ENCODE results near the gene ISX. TPM values are rescaled to one million over a fixed set of nuclear protein-coding genes. Genes with fewer than 3 reads are reported as not detected.

Gene ISX
- not detected in 2 replicates for total RNA-seq
- not detected in 2 replicates for polyA plus RNA-seq
- not detected in 2 replicates for polyA plus RNA-seq (2012)
- polyA minus RNA-seq (ENCODE audit: low replicate concordance) = not detected in 2 replicates

- no peak within 1 kb of the TSS for H3K4me3 ChIP-seq (replicated peaks in 1 of 4; ENCODE audit: control extremely low read depth in 1 of 4, insufficient read depth in 1 of 4, low read depth in 3 of 4, low read length in 4 of 4)
- no peak within 1 kb of the TSS for H3K9ac ChIP-seq (ENCODE audit: insufficient read depth, low read length)
- no peaks in the 10 kb centered on the region for H4K20me1 ChIP-seq (ENCODE audit: control insufficient read depth, extremely low read depth, insufficient read depth, low read length)
- no peak within 1 kb of the TSS for H2AFZ ChIP-seq (ENCODE audit: low read length)
- no peak for TF ChIP-seq EZH2 (IDR thresholded peaks at IDR 0.05; ENCODE audit: low read length, missing control alignments)
- no peak for TF ChIP-seq CTCF (conservative IDR thresholded peaks at IDR 0.05 in 1 of 2, IDR thresholded peaks at IDR 0.05 in 1 of 2; ENCODE audit: low read depth in 1 of 2, low read length in 2 of 2)
- no peak within 1 kb of the TSS for H3K27ac ChIP-seq (ENCODE audit: insufficient read depth, low read length)
- DNase-seq (ENCODE audit: low read depth in 2 of 2) = no peak
- no peaks in the 10 kb centered on the region for H3K27me3 ChIP-seq (ENCODE audit: control insufficient read depth, insufficient read depth, low read length)
- H3K4me2 ChIP-seq (ENCODE audit: extremely low read depth, insufficient read depth, low read length) = no peak within 1 kb of the TSS
- H3K9me3 ChIP-seq (ENCODE audit: control insufficient read depth, insufficient read depth, low read depth, low read length) = no peaks in the 10 kb centered on the region
- no peaks in the 10 kb centered on the region for H3K4me1 ChIP-seq (ENCODE audit: control insufficient read depth, extremely low read depth, insufficient read depth, low read length)
- H3K79me2 ChIP-seq (ENCODE audit: control insufficient read depth, insufficient read depth, low read length) = no peaks in the 10 kb centered on the region
- no peaks in the 10 kb centered on the region for H3K36me3 ChIP-seq (ENCODE audit: control insufficient read depth, insufficient read depth, low read length)
Measured at GRCh38 chr22:35065796-35066218, at the start of gene ISX. ISX (plus strand) TSS chr22:35066158; CDS start chr22:35067088, 930 bp downstream.

GRCh38 chr22:35016909-35017308 lies 49.0 kb upstream of the ISX start:
- H3K79me2 ChIP-seq (ENCODE audit: control insufficient read depth, insufficient read depth, low read length) = no peaks in the 10 kb centered on the region
- no peak overlapping the region for H3K4me3 ChIP-seq (replicated peaks in 1 of 4; ENCODE audit: control extremely low read depth in 1 of 4, insufficient read depth in 1 of 4, low read depth in 3 of 4, low read length in 4 of 4)
- H3K4me1 ChIP-seq (ENCODE audit: control insufficient read depth, extremely low read depth, insufficient read depth, low read length) = no peaks in the 10 kb centered on the region
- no peak overlapping the region for H2AFZ ChIP-seq (ENCODE audit: low read length)
- TF ChIP-seq EZH2 (IDR thresholded peaks at IDR 0.05; ENCODE audit: low read length, missing control alignments) = no peak
- no peak for TF ChIP-seq CTCF (conservative IDR thresholded peaks at IDR 0.05 in 1 of 2, IDR thresholded peaks at IDR 0.05 in 1 of 2; ENCODE audit: low read depth in 1 of 2, low read length in 2 of 2)
- no peaks in the 10 kb centered on the region for H3K36me3 ChIP-seq (ENCODE audit: control insufficient read depth, insufficient read depth, low read length)
- no peak overlapping the region for H3K9ac ChIP-seq (ENCODE audit: insufficient read depth, low read length)
- no peaks in the 10 kb centered on the region for H3K27me3 ChIP-seq (ENCODE audit: control insufficient read depth, insufficient read depth, low read length)
- no peak overlapping the region for H3K4me2 ChIP-seq (ENCODE audit: extremely low read depth, insufficient read depth, low read length)
- no peaks in the 10 kb centered on the region for H4K20me1 ChIP-seq (ENCODE audit: control insufficient read depth, extremely low read depth, insufficient read depth, low read length)
- H3K9me3 ChIP-seq (ENCODE audit: control insufficient read depth, insufficient read depth, low read depth, low read length) = no peaks in the 10 kb centered on the region
- no peak overlapping the region for H3K27ac ChIP-seq (ENCODE audit: insufficient read depth, low read length)
- no peak for DNase-seq (ENCODE audit: low read depth in 2 of 2)

- TF ChIP-seq EZH2 (IDR thresholded peaks at IDR 0.05; ENCODE audit: low read length, missing control alignments) (no peak), CTCF (conservative IDR thresholded peaks at IDR 0.05 in 1 of 2, IDR thresholded peaks at IDR 0.05 in 1 of 2; ENCODE audit: low read depth in 1 of 2, low read length in 2 of 2) (no peak)
- Histone ChIP-seq H3K27me3 (ENCODE audit: control insufficient read depth, insufficient read depth, low read length) (no peaks in the 10 kb centered on the region), H3K27ac (ENCODE audit: insufficient read depth, low read length) (no peak overlapping the region), H3K9me3 (ENCODE audit: control insufficient read depth, insufficient read depth, low read depth, low read length) (no peaks in the 10 kb centered on the region), H3K36me3 (ENCODE audit: control insufficient read depth, insufficient read depth, low read length) (no peaks in the 10 kb centered on the region), H2AFZ (ENCODE audit: low read length) (no peak overlapping the region), H3K4me2 (ENCODE audit: extremely low read depth, insufficient read depth, low read length) (no peak overlapping the region), H3K9ac (ENCODE audit: insufficient read depth, low read length) (no peak overlapping the region), H3K4me3 (replicated peaks in 1 of 4; ENCODE audit: control extremely low read depth in 1 of 4, insufficient read depth in 1 of 4, low read depth in 3 of 4, low read length in 4 of 4) (no peak overlapping the region), H3K79me2 (ENCODE audit: control insufficient read depth, insufficient read depth, low read length) (no peaks in the 10 kb centered on the region), H3K4me1 (ENCODE audit: control insufficient read depth, extremely low read depth, insufficient read depth, low read length) (no peaks in the 10 kb centered on the region), H4K20me1 (ENCODE audit: control insufficient read depth, extremely low read depth, insufficient read depth, low read length) (no peaks in the 10 kb centered on the region)
- no peak for DNase-seq (ENCODE audit: low read depth in 2 of 2)
Measured at GRCh38 chr22:35018995-35019394, 47.0 kb upstream of the ISX start.

Data from fibroblast of lung (primary cell).